Measurements from ENCODE around the gene LINGO1. TPM values are rescaled to one million over a fixed set of nuclear protein-coding genes. Genes with fewer than 3 reads are reported as not detected.
A peak's percentile ranks its signal among the peaks of the same experiment; 100 is the strongest.

The LINGO1 gene
- polyA plus RNA-seq, 1 donor, result 6.3 TPM

GRCh38 chr15:77656294-77656693 lies 23.6 kb upstream of the LINGO1 start:
- DNase-seq (ENCODE audit: low read depth), result no peak

DNA sequence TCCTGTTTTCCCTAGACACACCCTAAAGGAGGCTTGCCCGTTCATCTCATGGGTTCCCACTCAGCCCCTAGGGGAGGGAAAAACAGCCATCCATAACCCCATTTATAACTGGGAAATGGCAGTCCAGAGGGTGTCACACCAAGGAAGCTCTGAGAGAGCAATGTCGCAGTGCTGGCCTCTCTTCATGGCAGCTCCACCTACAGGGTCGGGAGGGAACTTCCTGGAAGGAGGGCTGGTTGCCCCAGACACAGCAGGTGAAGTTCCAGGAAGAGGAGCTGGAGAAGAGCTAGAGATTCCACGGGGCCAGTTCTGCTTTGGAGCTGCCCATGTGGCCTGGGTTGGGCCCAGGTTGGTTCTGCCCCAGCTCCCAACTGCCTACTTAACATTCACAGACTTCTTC lies 22.3 kb upstream of the LINGO1 start:
- DNase-seq (ENCODE audit: low read depth), result no peak

GRCh38 chr15:77653832-77654480 lies 21.2 kb upstream of the LINGO1 start:
- no peak for DNase-seq (ENCODE audit: low read depth)

- no peak for DNase-seq (ENCODE audit: low read depth)
These were observed 17.6 kb upstream of the LINGO1 start for GRCh38 chr15:77650265-77650664.

DNA sequence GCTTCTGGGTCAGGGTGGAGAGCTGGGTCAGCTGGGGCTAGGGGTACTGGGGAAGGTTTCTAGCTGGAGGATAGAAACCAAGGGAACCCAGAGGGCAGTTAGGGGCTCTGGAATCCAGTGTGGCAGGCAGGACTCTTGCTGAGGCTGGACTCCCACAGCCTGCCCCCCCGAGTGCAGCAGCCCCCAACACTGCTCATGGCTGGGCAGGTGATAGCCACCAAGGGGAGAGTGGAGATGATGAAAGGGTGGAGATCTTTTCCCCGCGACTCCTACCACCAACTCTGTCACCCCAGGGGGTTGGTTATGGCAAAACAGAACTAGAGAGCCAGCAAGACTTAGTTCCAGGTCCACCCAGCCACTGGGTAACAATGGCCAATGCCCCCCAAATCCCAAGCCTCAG lies 16.9 kb upstream of the LINGO1 start:
- DNase-seq (ENCODE audit: low read depth), result no peak

DNA sequence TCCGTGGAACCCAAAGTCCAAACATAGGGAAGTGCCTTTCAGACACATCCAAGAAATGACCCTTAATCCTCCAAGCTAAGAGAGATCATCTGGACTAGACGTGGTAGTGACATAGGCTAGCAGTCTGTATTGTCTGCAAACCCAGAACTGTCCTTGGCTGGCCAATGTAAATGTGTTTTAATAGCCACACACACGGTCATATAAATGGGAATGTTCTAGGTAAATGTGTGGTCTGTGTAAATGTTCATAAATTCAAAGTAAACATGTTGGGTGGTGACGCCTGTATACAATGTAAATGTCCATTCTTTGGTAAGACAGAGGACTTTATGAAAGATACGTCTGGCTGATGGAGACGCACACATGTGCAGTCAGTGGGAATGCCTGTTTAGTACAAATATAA lies 16.3 kb upstream of the LINGO1 start:
- DNase-seq (ENCODE audit: low read depth), result no peak

- no peak for DNase-seq (ENCODE audit: low read depth)
These were observed 15.2 kb upstream of the LINGO1 start for GRCh38 chr15:77647961-77648360.

DNA sequence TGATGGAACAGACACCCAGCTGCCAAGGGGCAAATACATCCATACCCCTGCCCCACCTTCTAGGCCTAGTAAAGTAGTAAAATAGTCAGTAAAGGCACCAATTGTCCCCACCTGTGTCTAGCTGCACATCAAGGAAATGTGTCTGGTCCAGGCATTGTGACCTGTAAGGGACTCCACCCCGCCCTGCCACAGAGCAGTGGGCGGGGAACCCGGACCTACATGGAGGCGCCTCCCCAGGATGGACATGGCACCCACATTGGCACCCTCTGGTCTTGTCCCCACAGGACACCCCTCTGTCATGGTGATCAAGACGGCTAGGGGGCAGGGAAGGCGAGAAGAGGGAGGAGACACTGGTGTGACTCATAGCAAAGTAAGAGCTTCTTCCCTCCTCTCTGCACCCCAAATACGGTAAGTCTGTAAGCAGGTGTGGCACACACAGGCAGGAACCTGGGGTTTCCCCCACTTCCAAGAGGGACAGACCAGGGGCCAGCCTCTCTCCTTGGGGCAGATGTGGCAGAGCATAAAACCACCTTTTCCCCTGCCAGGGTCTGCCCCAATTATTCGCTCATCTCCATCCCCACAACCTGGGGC lies 13.5 kb upstream of the LINGO1 start:
- DNase-seq (ENCODE audit: low read depth), result no peak

- no peak for DNase-seq (ENCODE audit: low read depth)
These were observed 12.9 kb upstream of the LINGO1 start for GRCh38 chr15:77645602-77646001.

DNA sequence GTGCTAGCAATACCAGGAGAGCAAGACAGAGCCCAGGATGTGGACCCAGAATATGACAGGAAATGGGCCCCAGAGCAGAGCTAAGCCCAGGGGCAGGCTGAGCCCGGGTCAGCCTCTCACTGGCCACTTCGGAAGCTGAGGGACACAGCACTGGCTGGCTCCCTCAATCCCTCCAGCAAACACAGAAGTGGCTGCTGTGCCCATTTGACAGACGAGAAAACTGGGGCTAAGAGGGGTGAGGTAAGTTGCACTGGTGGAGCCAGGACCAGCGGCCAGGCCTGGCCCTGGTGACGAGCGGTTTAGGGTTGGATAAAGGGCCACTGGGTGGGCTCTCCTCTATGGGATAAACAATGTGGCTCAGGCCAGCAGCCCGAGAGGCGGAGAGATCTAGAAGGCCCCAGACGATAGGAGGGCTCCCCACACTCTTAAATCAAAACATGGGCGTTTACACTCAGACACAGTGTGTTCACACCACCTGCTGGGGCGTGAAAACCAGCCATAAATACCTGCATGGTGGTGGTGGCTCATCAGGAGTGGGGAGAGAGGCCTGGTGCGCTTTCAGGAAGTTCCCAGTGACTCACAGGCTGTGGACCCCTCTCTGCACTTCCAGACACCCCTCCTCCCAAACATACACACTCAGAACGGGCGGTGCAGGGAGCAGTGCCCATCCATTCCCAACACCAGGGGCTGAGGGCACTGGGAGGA lies 12.0 kb upstream of the LINGO1 start:
- DNase-seq (ENCODE audit: low read depth), result no peak

- no peak for DNase-seq (ENCODE audit: low read depth)
These were observed 11.1 kb upstream of the LINGO1 start for GRCh38 chr15:77643764-77644163.

- no peak for DNase-seq (ENCODE audit: low read depth)
These were observed 10.2 kb upstream of the LINGO1 start for GRCh38 chr15:77642793-77643430.

DNA sequence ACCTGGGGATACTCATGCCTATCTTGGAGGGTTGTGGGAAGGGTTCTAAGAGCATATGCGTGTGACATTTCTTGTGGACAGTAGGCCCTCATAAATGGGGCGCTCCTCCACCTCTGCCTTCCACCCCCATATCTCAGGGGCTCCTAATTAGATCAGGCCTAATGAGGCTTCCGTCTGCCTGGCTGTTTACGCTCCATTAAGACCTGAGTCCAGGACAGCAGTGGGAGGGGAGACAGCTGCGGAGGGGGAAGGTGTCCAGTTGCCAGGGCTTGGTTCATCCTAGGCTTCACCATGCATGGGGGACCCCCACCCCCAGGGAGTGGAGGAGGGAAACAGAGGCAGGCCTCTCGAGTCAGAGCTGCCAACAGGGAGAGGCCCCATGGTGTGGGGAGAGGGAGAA lies 9.3 kb upstream of the LINGO1 start:
- DNase-seq (ENCODE audit: low read depth), result no peak

GRCh38 chr15:77640615-77641014 lies 7.9 kb upstream of the LINGO1 start:
- DNase-seq (ENCODE audit: low read depth), result no peak

DNA sequence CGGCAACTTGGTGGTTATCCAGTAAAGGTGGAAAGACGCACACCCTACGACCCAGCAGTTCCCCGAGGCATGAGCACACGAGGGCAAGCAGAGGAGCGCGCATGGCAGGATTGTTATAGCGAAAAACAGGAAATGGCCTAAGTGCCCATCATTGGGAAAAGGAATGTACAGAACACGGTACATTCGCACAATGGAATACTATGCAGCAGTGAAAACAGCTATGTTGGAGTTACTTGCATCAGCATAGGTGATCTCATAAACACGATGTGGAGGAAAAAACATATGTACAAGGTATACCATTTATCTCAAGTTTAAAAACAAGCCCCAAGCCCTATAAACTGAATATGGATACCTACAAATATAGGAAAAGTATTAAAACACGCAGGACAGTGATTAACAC lies 6.7 kb upstream of the LINGO1 start:
- no peak for DNase-seq (ENCODE audit: low read depth)

DNA sequence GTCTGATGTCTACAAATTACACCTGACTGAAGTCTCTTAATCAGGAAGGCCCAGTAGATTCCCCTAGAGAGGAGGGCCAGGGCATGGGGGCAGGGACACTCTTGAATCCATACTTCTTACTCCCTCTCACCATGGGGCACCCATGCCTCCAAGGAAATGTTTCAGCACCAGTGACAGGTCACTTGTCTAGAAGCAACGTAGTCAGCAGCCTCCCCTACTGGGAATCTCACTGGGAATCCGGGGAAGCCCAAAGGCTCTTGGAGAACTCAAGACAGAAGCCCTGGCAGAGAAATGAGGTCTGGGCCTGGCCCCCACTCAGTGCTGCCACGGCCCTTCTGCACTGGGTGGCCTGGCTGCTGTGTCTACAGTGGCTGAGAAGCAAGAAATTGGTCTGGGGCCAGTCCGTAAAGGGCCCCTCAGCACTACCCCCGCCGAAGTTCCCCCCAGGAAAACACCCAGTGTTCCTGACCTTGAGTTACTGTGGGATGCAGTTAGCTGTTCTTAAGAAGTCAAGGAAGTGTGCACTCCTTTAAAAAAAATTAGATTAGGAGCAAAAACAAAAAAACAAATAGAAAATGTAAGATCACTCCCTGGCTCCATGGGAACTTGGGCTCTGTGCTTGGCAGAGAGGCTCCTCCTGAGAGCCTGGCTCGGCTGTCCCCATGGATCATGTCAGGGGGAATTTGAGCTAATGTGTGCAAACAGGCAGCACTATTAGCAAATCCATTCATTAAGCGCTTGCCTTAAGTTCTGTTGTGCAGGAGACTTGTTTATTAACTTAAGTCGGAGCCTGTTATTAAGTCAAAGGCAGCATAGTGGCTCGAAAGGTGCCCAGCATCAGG lies 5.4 kb upstream of the LINGO1 start:
- no peak for DNase-seq (ENCODE audit: low read depth)

DNA sequence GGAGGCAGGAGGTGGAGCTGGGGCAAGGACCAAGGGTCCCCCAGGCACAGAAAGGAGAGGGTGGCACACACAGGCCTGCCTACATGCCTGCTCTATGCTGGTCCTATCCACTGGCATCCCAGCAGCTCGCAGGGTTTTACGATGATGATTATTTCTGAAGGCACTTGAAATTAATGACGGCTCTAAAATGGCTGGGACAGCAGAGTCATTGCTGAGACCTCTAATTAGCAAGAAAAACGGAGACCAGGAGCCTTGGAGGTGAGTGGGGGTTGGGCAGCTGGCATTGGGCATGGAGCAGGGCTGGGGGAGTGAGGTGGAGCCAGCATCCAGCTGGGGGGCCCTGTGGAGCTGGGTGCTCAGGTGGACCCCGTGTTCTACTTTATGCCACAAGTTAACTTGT lies 3.5 kb upstream of the LINGO1 start:
- no peak for DNase-seq (ENCODE audit: low read depth)

GRCh38 chr15:77634266-77634962 lies 1.7 kb upstream of the LINGO1 start:
- DNase-seq (ENCODE audit: low read depth), result no peak

- DNase-seq (ENCODE audit: low read depth), result no peak
These were observed 1.2 kb upstream of the LINGO1 start for GRCh38 chr15:77633913-77634265.

DNA sequence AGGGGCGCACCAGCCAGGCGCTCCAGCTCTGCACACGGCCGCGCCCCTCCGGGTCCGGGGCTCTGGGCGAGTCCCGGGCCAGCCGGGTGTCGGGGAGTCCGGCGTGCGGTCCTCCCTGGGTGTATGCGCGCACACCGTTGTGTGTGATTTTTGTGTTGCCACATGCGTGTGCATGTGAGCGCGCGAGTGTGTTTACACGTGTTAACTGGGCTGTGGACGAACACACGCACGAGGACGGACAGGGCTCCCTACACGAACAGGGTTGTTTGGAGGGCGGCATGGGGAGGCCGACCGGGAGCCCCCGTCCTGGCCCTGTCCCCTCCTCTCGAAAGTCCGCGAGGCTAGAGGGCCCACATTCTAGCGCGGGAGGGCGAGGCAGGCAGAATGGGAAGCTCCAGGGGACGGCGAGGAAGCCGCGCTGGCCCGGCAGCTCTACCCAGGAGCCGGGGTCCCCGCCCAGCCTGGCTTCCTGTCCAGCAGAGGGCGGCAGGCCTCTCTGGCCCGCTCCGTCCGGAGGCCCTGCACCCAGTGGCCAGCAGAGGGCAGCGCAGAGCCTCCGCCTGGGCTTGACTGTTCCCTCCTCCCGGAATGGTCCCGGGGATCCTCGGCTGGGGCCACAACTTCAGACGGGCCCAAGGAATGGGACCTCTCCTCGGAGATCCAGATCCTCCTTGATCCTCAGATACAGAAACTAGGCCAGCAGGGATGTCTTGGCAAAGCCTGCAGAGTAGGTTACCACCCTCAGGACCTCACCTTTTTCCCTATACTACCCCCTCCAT lies 611 bp upstream of the LINGO1 start:
- peak; percentile 57 for DNase-seq (ENCODE audit: low read depth)

Data from forelimb muscle (tissue), 1 donor.